Fibroblast of gingiva (primary cell): Measurements from ENCODE around the gene DOCK8.

Experiments used
- DNase-seq: peaks from one replicate; pipeline ENCODE4 v3.0.0-alpha.2; 2011; ENCODE audit warnings: low read depth

DOCK8 gene

DNA sequence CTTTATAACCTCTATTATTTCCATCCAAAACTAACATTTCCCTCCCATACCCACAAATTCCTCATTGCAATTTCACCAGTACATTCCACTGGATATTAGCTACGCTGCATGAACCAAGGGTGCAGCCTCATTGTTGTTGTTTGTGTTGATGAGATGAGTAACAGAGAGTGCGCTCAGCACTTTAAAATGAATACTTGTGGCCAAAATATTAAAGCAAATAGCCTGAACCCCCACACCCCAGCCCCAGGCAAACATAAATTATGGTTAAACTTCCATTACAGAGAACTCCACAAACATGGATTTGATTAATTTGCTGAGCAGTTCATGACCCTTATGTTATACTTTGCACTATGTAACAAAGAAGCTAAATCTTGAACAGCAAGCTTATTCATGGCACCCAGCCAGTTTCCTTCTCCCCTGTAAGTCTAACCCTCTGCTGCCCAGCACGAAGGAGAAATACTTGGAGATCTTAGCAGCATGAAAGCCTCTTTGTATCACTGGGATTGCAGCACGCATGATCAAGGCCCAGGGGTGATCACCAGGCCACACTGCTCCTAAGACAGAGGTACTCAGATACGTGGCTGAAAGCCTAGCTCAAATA is 205.0 kb downstream of the DOCK8 start:
- peak; percentile 83 for DNase-seq

- DNase-seq, result no peak
Observed at GRCh38 chr9:421896-422295, 207.2 kb downstream of the DOCK8 start.

- no peak for DNase-seq
Observed at GRCh38 chr9:426264-426663, 211.6 kb downstream of the DOCK8 start.

- no peak for DNase-seq
Observed at GRCh38 chr9:426976-427375, 212.3 kb downstream of the DOCK8 start.

DNA sequence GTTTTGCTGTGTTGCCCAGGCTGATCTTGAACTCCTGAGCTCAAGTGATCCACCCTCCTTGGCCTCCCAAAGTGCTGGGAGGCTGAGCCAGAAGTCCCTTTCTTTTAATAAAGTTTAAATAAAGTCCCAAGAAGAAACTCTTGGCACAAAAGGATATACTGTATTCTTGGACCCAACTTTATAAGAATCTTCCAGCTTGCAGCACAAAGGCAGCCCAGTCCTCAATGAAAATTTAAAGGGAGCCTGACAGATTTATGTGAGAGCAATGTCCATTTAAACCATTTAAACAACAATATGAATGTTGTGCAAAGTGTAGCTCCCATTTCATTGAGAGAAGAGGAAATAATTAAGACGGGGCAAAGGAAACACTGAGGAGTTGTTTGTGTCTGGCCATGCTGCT is 217.0 kb downstream of the DOCK8 start:
- DNase-seq, result no peak

GRCh38 chr9:436482-436881 is 221.8 kb downstream of the DOCK8 start:
- no peak for DNase-seq

DNA sequence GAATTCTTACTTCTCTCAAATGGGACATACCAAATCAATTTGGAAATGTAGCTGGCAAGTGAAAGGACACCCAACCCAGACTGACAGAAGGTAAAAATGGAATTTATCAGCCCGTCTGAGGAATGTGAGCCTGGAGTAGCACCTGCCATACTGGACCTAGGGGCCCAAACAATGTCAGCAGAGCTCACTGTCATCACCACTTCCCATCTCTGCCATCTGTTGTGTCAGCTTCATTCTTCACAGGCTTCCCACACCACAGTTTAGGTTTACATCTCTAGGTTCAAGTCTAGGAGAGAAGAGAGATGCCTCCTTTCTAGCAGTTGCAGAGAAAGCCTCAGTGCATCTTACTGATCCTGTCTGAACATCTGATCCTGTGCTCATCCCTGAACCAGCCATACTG is 222.4 kb downstream of the DOCK8 start:
- DNase-seq, result no peak

DNA sequence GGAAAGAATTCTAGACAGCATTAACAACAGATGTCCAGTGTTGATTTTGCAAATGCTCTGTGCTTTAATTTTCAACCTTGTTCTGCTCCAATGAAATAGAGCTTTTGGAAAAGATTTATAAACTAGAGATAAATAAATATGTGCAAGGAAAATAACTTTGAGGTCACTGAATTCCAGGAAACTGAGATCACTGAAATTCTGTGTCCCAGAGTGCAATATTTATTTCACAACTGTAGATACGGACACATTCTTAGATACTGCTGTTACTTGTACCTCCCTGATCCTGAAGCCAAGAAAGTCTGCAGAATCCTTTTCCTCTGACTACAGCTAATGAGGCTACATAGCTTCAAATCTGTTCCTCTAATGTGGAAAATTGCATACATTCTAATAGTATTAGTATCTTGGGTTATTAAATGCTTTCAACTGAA is 222.9 kb downstream of the DOCK8 start:
- DNase-seq, result peak; percentile 89

- DNase-seq, result peak; percentile 73
Observed at GRCh38 chr9:438066-438465, 223.4 kb downstream of the DOCK8 start.

DNA sequence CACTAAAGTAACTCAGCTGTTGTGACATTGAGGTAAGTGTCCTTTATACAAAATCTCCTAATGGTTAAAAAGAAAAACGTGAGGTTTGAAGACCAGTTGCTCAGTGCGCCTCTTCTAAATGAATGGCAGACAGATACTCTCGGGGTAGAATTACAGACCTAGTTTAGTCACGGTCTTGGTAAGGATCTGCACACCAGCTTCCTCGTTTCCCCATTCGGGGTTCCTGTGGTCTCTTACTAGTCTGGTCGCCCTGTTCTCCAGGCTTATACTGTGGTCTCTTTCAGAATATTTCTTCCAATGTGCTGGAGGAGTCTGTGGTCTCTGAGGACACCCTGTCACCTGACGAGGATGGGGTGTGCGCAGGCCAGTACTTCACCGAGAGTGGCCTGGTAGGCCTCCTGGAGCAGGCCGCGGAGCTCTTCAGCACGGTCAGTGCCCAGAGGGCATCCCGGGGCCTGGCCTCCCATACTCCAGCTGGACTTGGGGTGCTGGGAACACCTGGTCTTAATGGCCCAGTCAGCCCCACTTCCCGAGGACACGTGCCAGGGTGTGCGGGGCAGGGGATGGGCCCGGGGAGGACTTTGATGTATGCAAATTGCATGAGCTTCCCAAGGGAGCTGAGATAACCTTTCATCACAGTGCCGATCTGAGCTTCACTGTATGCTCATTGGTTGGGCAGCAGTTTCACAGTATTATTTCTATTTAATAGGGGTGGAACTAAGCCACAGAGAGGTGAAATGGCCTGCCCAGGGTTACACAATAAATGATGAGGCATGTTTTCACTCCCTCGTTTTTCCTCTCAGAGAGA is 224.5 kb downstream of the DOCK8 start:
- DNase-seq, result peak; percentile 76

- no peak for DNase-seq
Observed at GRCh38 chr9:441126-441525, 226.5 kb downstream of the DOCK8 start.

GRCh38 chr9:444528-444927 is 229.9 kb downstream of the DOCK8 start:
- DNase-seq, result no peak

DNA sequence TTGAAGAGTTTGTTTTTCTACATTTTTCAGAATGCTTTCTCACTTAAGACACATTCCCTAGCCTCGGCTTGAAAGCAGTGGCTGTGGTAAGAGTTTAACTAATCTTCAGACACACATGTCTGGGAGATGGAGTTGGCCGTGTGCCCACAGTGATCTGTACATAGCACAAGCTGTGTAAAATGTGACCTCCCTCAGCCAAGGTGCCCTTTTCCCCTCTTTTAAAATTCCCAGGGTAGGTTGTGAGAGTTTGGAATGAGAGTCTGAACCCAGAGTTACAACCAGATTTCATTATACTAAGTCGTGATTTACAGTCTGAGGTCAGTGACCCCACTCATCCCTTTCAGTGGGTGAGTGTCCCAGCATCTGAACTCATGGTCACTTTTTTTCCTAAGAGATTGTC is 230.4 kb downstream of the DOCK8 start:
- DNase-seq, result peak; percentile 21

DNA sequence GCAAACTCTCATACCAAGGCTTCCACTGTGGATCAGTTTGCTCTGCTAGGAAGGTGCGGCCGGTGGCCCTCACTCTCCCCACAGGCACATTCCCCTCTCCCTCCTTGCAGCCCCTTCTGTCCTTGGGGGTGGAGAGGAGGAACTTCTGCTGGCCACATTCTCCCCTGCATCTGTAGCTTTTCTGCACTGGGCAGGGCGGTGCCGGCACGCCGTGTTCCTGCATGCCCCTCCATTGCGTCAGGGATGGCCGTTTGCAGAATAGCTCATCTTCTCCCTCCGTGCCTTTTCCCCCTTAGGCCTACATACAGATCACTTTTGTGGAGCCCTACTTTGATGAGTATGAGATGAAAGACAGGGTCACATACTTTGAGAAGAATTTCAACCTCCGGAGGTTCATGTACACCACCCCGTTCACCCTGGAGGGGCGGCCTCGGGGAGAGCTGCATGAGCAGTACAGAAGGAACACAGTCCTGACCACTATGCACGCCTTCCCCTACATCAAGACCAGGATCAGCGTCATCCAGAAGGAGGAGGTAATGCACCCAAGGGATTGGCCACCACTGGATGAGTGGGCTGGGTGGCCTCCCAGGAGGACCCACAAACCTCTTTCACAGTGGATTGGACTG is 231.5 kb downstream of the DOCK8 start:
- DNase-seq, result no peak

DNA sequence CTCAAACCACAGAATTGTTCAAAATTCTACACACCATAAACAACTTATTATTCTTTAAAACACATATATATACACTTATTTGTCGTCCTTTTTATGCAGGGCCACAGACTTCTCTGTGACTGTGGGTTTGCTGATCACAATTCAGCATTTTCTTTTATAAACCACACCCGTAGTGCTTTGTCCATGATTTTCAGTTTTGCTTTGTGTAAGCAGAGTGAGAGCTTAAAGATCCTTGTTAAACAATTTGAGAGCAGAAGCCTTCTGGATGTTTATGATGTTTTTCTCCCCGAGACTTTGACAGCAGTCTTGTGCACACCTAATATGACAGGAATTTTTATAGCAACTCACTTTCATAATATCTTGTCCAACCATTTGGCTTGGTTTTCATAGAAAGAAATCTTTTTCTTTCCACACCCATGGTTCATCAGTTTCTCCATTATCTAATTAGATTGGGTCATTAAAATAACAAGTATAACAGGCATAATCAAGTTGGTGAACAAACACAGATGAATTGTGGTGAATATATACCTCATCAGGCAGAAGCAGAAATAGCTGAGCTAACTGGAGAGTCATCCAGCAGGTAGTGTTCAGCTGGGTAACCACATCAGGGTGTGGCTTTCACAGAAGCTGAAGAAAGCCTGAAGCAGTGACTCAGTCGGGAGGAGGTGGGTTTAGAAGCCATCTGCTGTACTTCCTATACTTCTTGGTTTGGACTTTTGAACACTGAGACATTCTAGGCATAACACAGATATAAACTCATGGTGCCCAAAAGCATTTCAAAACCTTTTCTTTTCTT is 232.8 kb downstream of the DOCK8 start:
- DNase-seq, result no peak

- DNase-seq, result no peak
Observed at GRCh38 chr9:450057-450456, 235.4 kb downstream of the DOCK8 start.

DNA sequence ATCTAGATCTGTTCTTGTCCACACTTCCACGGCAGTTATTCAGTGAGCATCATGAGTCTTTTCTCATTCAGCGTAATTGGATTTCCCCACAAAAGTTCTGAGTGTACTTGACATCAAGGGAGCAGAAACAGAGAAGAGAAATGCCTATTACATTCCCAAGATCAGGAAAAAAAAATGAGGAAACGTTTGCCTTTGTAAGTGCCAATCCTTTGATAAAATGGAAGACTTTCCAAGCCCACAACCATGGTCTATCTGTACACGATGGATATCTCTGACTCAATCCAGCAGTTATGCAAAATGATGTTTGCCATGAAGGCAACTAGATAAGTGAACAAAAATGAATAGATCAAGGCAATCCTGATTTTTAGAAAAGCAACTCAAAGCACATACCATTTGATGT is 235.9 kb downstream of the DOCK8 start:
- DNase-seq, result no peak

GRCh38 chr9:453832-454231 is 239.2 kb downstream of the DOCK8 start:
- no peak for DNase-seq

DNA sequence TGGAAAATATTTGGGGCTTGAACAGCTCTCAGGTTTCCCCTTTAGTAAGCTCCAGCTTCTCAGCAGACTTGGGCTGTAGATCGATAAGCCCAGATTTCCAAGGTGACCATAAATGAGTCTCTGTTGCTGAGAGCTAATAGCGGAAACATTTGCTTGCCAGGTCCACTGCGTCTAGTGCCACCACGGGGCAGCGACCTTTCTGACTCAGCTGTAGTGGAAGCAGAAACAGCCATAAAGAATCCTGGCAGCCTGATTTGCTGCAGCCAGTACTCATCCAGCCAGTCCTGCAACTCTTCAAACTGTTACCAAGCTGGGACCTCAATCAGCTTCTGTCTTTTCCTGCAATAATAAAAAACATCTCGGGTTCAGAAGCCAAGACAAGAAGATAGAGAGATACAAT is 241.7 kb downstream of the DOCK8 start:
- no peak for DNase-seq

- DNase-seq, result no peak
Observed at GRCh38 chr9:458590-458989, 243.9 kb downstream of the DOCK8 start.

GRCh38 chr9:459491-460444 is 245.1 kb downstream of the DOCK8 start:
- DNase-seq, result no peak
